ENCODE results near the gene SPAG16.

SPAG16 gene

DNA sequence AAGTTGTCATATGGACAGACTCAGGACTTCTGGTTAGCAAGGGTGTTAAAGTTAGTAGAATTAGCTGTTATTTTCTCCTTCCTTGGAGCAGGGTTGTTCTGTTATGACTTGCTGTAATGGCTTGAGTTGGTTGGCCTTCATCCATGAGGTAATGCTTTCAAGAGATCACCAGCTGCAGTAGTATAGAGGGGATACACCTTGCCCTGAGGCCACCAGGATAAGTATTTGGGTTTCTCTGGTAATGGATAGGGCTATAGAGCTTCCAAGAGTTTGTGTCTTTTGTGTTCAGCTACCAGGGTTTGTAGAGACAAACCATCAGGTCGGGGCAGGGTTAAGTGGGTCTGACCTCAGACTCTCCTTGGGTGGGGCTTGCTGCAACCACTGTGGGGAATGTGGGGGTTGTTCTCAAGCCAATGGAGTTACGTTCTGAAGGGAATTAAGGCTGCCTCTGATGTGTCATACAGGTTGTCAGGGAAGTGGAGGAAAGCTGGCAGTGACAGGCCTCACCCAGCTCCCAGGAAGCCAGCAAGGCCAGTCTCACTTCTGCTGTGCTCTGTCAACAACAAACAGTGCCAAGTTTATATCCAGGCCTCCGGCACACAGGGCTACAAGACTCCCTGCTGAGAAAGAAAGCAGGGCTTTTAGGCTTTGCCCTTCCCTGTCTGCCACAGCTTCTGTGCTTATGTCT, 356.6 kb downstream of the SPAG16 start:
- TF ChIP-seq EGR1 (IDR thresholded peaks at IDR 0.05) (no peak), YY1 (IDR thresholded peaks at IDR 0.05; ENCODE audit: low read depth) (no peak), CREB1 (IDR thresholded peaks at IDR 0.05; ENCODE audit: low read depth) (no peak), TAF1 (IDR thresholded peaks at IDR 0.05; ENCODE audit: low read depth) (no peak)
- TF ChIP-seq, protein P1, sequence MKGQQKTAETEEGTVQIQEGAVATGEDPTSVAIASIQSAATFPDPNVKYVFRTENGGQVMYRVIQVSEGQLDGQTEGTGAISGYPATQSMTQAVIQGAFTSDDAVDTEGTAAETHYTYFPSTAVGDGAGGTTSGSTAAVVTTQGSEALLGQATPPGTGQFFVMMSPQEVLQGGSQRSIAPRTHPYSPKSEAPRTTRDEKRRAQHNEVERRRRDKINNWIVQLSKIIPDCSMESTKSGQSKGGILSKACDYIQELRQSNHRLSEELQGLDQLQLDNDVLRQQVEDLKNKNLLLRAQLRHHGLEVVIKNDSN (IDR thresholded peaks at IDR 0.05): no peak

- no peak for TF ChIP-seq TAF1 (IDR thresholded peaks at IDR 0.05; ENCODE audit: low read depth)
- no peak for TF ChIP-seq FOXM1 (IDR thresholded peaks at IDR 0.05; ENCODE audit: borderline replicate concordance, low read depth)
- TF ChIP-seq RAD21 (IDR thresholded peaks at IDR 0.05; ENCODE audit: low read depth): no peak
- no peak for TF ChIP-seq YY1 (IDR thresholded peaks at IDR 0.05; ENCODE audit: low read depth)
- no peak for TF ChIP-seq EP300 (IDR thresholded peaks at IDR 0.05; ENCODE audit: borderline replicate concordance)
- TF ChIP-seq EGR1 (IDR thresholded peaks at IDR 0.05): no peak
- no peak for TF ChIP-seq TEAD4 (IDR thresholded peaks at IDR 0.05)
- TF ChIP-seq, protein P2, sequence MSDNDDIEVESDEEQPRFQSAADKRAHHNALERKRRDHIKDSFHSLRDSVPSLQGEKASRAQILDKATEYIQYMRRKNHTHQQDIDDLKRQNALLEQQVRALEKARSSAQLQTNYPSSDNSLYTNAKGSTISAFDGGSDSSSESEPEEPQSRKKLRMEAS (IDR thresholded peaks at IDR 0.05): no peak
Measured at GRCh38 chr2:213644926-213645325, 360.7 kb downstream of the SPAG16 start.

GRCh38 chr2:213649176-213649575, 364.9 kb downstream of the SPAG16 start:
- TF ChIP-seq TAF1 (IDR thresholded peaks at IDR 0.05; ENCODE audit: low read depth) (no peak), FOXM1 (IDR thresholded peaks at IDR 0.05; ENCODE audit: borderline replicate concordance, low read depth) (no peak), RAD21 (IDR thresholded peaks at IDR 0.05; ENCODE audit: low read depth) (no peak), CEBPB (IDR thresholded peaks at IDR 0.05) (no peak), YY1 (IDR thresholded peaks at IDR 0.05; ENCODE audit: low read depth) (no peak), TCF12 (IDR thresholded peaks at IDR 0.05; ENCODE audit: low read depth) (no peak), ZBTB7A (IDR thresholded peaks at IDR 0.05; ENCODE audit: low read depth) (no peak), NFIC (IDR thresholded peaks at IDR 0.05) (no peak), EGR1 (IDR thresholded peaks at IDR 0.05) (no peak), CREB1 (IDR thresholded peaks at IDR 0.05; ENCODE audit: low read depth) (no peak)
- TF ChIP-seq, protein P1 (IDR thresholded peaks at IDR 0.05): no peak
- TF ChIP-seq, protein P3, sequence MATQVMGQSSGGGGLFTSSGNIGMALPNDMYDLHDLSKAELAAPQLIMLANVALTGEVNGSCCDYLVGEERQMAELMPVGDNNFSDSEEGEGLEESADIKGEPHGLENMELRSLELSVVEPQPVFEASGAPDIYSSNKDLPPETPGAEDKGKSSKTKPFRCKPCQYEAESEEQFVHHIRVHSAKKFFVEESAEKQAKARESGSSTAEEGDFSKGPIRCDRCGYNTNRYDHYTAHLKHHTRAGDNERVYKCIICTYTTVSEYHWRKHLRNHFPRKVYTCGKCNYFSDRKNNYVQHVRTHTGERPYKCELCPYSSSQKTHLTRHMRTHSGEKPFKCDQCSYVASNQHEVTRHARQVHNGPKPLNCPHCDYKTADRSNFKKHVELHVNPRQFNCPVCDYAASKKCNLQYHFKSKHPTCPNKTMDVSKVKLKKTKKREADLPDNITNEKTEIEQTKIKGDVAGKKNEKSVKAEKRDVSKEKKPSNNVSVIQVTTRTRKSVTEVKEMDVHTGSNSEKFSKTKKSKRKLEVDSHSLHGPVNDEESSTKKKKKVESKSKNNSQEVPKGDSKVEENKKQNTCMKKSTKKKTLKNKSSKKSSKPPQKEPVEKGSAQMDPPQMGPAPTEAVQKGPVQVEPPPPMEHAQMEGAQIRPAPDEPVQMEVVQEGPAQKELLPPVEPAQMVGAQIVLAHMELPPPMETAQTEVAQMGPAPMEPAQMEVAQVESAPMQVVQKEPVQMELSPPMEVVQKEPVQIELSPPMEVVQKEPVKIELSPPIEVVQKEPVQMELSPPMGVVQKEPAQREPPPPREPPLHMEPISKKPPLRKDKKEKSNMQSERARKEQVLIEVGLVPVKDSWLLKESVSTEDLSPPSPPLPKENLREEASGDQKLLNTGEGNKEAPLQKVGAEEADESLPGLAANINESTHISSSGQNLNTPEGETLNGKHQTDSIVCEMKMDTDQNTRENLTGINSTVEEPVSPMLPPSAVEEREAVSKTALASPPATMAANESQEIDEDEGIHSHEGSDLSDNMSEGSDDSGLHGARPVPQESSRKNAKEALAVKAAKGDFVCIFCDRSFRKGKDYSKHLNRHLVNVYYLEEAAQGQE (IDR thresholded peaks at IDR 0.05; ENCODE audit: low read depth): no peak
- TF ChIP-seq, protein P2 (IDR thresholded peaks at IDR 0.05): no peak

DNA sequence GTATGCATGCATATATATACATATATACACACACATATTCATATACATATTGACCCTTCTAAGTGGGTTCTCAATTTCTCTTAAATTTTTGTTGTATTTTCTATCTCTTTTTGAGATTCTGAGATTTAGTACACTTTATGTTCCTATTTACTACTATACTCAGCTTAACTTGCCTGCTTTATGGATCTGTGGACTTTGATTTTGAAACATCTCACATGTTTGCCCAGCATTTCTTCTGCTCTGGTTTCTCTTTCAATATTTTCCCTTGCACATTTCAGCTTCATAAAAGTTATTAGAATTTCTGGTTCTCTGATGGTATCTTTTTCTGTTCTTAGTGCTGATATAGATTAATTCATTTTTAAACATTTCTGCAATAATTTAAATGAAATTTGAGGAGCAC, 380.6 kb downstream of the SPAG16 start:
- no peak for TF ChIP-seq EP300 (IDR thresholded peaks at IDR 0.05; ENCODE audit: borderline replicate concordance)
- TF ChIP-seq, protein P2 (IDR thresholded peaks at IDR 0.05): no peak
- no peak for TF ChIP-seq NFIC (IDR thresholded peaks at IDR 0.05)
- TF ChIP-seq CREB1 (IDR thresholded peaks at IDR 0.05; ENCODE audit: low read depth): no peak
- TF ChIP-seq YY1 (IDR thresholded peaks at IDR 0.05; ENCODE audit: low read depth): no peak
- TF ChIP-seq, protein P3 (IDR thresholded peaks at IDR 0.05; ENCODE audit: low read depth): no peak
- TF ChIP-seq TEAD4 (IDR thresholded peaks at IDR 0.05): no peak
- no peak for TF ChIP-seq TAF1 (IDR thresholded peaks at IDR 0.05; ENCODE audit: low read depth)
- no peak for TF ChIP-seq FOXM1 (IDR thresholded peaks at IDR 0.05; ENCODE audit: borderline replicate concordance, low read depth)
- TF ChIP-seq TCF12 (IDR thresholded peaks at IDR 0.05; ENCODE audit: low read depth): no peak
- TF ChIP-seq EGR1 (IDR thresholded peaks at IDR 0.05): no peak
- TF ChIP-seq ZBTB7A (IDR thresholded peaks at IDR 0.05; ENCODE audit: low read depth): no peak
- TF ChIP-seq CEBPB (IDR thresholded peaks at IDR 0.05): no peak
- TF ChIP-seq, protein P1 (IDR thresholded peaks at IDR 0.05): no peak
- no peak for TF ChIP-seq RAD21 (IDR thresholded peaks at IDR 0.05; ENCODE audit: low read depth)

DNA sequence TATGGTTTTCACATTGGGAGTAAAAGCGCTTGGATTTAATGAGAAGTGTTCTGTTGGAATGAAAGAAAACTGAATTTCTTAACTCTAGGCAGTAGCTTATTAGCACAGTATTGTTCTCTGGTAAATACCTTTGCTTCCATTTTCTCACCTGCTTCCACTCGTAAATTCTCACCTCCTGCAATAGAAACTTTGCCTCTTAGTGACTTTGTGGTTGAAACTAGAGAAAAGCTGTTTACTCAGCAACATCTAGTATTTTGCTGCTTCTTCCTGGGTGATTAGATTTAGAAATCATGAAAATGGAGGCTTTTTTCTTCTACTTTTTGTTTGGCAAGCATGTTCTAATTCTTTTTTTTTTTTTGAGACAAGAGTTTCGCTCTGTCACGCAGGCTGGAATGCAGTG, 385.4 kb downstream of the SPAG16 start:
- TF ChIP-seq, protein P2 (IDR thresholded peaks at IDR 0.05): no peak
- TF ChIP-seq NFIC (IDR thresholded peaks at IDR 0.05) (no peak), YY1 (IDR thresholded peaks at IDR 0.05; ENCODE audit: low read depth) (no peak), RAD21 (IDR thresholded peaks at IDR 0.05; ENCODE audit: low read depth) (no peak), ZBTB7A (IDR thresholded peaks at IDR 0.05; ENCODE audit: low read depth) (no peak), CREB1 (IDR thresholded peaks at IDR 0.05; ENCODE audit: low read depth) (no peak), TCF12 (IDR thresholded peaks at IDR 0.05; ENCODE audit: low read depth) (no peak), EP300 (IDR thresholded peaks at IDR 0.05; ENCODE audit: borderline replicate concordance) (no peak), EGR1 (IDR thresholded peaks at IDR 0.05) (no peak), CEBPB (IDR thresholded peaks at IDR 0.05) (no peak), FOXM1 (IDR thresholded peaks at IDR 0.05; ENCODE audit: borderline replicate concordance, low read depth) (no peak), TAF1 (IDR thresholded peaks at IDR 0.05; ENCODE audit: low read depth) (no peak), TEAD4 (IDR thresholded peaks at IDR 0.05) (no peak)
- TF ChIP-seq, protein P3 (IDR thresholded peaks at IDR 0.05; ENCODE audit: low read depth): no peak
- TF ChIP-seq, protein P1 (IDR thresholded peaks at IDR 0.05): no peak

Data from Ishikawa (cell line).